Type B pancreatic cell (in vitro differentiated cells): ENCODE results near the gene TMEM158. TPM values are rescaled to one million over a fixed set of nuclear protein-coding genes. Genes with fewer than 3 reads are reported as not detected.
A peak's percentile ranks its signal among the peaks of the same experiment; 100 is the strongest.

Source experiments
- DNase-seq: peaks from one replicate; pipeline ENCODE4 v3.0.0; 2021; ENCODE audit warnings: mixed read lengths; ENCODE audit not compliant: unreplicated experiment; ENCODE audit errors: extremely low spot score
- H3K27ac Mint-ChIP-seq: 2 replicates; pipeline ENCODE4 v1.8.0; 2021; ENCODE audit warnings: mild to moderate bottlenecking, mixed read lengths
- H3K27me3 Mint-ChIP-seq: 2 replicates; pipeline ENCODE4 v1.8.0; 2021; ENCODE audit warnings: mixed read lengths
- H3K36me3 Mint-ChIP-seq: 2 replicates; pipeline ENCODE4 v1.8.0; 2021; ENCODE audit warnings: mixed read lengths
- H3K4me1 Mint-ChIP-seq: one replicate; pipeline ENCODE4 v1.8.0; 2021; ENCODE audit warnings: mixed read lengths; ENCODE audit not compliant: unreplicated experiment
- H3K4me3 Mint-ChIP-seq: 2 replicates; pipeline ENCODE4 v1.8.0; 2021; ENCODE audit warnings: mild to moderate bottlenecking, mixed read lengths
- H3K9me3 Mint-ChIP-seq: 2 replicates; pipeline ENCODE4 v1.8.0; 2021; ENCODE audit warnings: mixed read lengths
- CTCF ChIP-seq: fragments of 200-600 bp; sonication (generic); conservative IDR thresholded peaks from 2 replicates; pipeline ENCODE4 v1.5.0; 2021; ENCODE audit warnings: antibody characterized with exemption, mild to moderate bottlenecking
- long read RNA-seq: library from polyadenylated mRNA; unstranded; transcript quantifications from one replicate; pipeline ENCODE4 v2.0.0, GENCODE V29; 2020
- total RNA-seq: library from RNA; stranded (reverse); gene quantifications from 2 replicates; pipeline ENCODE4 v1.2.1, GENCODE V29; 2021; ENCODE audit warnings: low replicate concordance

TMEM158 gene
- total RNA-seq: 8.9 and 10.1 TPM in 2 replicates
- long read RNA-seq: 0 reads

GRCh38 chr3:45226206-45226915 lies at the start of gene TMEM158:
TMEM158 (minus strand) TSS chr3:45226287; CDS start chr3:45226027, 260 bp downstream.
- Mint-ChIP-seq H3K27me3 (peaks cover 72% of the 10 kb centered on the region), H3K9me3 (no peaks in the 10 kb centered on the region), H3K4me1 (peaks cover 23% of the 10 kb centered on the region), H3K36me3 (no peaks in the 10 kb centered on the region), H3K27ac (peak within 1 kb of the TSS; percentile 56), H3K4me3 (peak within 1 kb of the TSS; percentile 96)
- peak; percentile 81 for DNase-seq
- no peak for TF ChIP-seq CTCF

- H3K27ac Mint-ChIP-seq: no peak overlapping the region
These were observed 49.1 kb upstream of the TMEM158 start for GRCh38 chr3:45275006-45275704.

GRCh38 chr3:45273681-45274515 lies 47.8 kb upstream of the TMEM158 start:
- no peak for TF ChIP-seq CTCF

More at GRCh38 chr3:45275006-45275704, 49.1 kb upstream of the TMEM158 start:
- no peak for DNase-seq
- no peaks in the 10 kb centered on the region for H3K4me1 Mint-ChIP-seq
- H3K9me3 Mint-ChIP-seq: peaks cover 26% of the 10 kb centered on the region
- no peaks in the 10 kb centered on the region for H3K36me3 Mint-ChIP-seq
- no peak overlapping the region for H3K4me3 Mint-ChIP-seq
- peaks cover 5% of the 10 kb centered on the region for H3K27me3 Mint-ChIP-seq
- no peak for TF ChIP-seq CTCF

GRCh38 chr3:45272828-45273470 lies 46.9 kb upstream of the TMEM158 start:
- Mint-ChIP-seq H3K9me3 (peaks cover 13% of the 10 kb centered on the region), H3K4me3 (no peak overlapping the region), H3K27me3 (peaks cover 8% of the 10 kb centered on the region), H3K4me1 (peaks cover 5% of the 10 kb centered on the region), H3K27ac (no peak overlapping the region), H3K36me3 (no peaks in the 10 kb centered on the region)
- DNase-seq: no peak
- no peak for TF ChIP-seq CTCF

More at GRCh38 chr3:45273681-45274515, 47.8 kb upstream of the TMEM158 start:
- Mint-ChIP-seq H3K9me3 (peaks cover 14% of the 10 kb centered on the region), H3K4me1 (peaks cover 5% of the 10 kb centered on the region), H3K36me3 (no peaks in the 10 kb centered on the region), H3K27me3 (peaks cover 8% of the 10 kb centered on the region), H3K4me3 (no peak overlapping the region), H3K27ac (no peak overlapping the region)
- DNase-seq: no peak
